ENCODE data around the gene GPSM1.
A peak's percentile ranks its signal among the peaks of the same experiment; 100 is the strongest.

The GPSM1 gene

GRCh38 chr9:136310273-136311030 lies 16.9 kb upstream of the GPSM1 start:
- TF ChIP-seq CTCF (IDR thresholded peaks at IDR 0.05; ENCODE audit: low read depth, low read length): no peak
- DNase-seq (ENCODE audit: extremely low read depth, low read depth): no peak

- no peak for DNase-seq (ENCODE audit: extremely low read depth, low read depth)
- TF ChIP-seq CTCF (IDR thresholded peaks at IDR 0.05; ENCODE audit: low read depth, low read length): no peak
Measured at GRCh38 chr9:136311051-136312008, 16.0 kb upstream of the GPSM1 start.

GRCh38 chr9:136312009-136312375 lies 15.3 kb upstream of the GPSM1 start:
- TF ChIP-seq CTCF (IDR thresholded peaks at IDR 0.05; ENCODE audit: low read depth, low read length): no peak
- no peak for DNase-seq (ENCODE audit: extremely low read depth, low read depth)

- no peak for DNase-seq (ENCODE audit: extremely low read depth, low read depth)
- TF ChIP-seq CTCF (IDR thresholded peaks at IDR 0.05; ENCODE audit: low read depth, low read length): peak; percentile 85
Measured at GRCh38 chr9:136312436-136312835, 14.9 kb upstream of the GPSM1 start.

GRCh38 chr9:136313111-136314055 lies 14.0 kb upstream of the GPSM1 start:
- DNase-seq (ENCODE audit: extremely low read depth, low read depth): no peak
- no peak; the same call in 1 of the 2 replicates for TF ChIP-seq CTCF (IDR thresholded peaks at IDR 0.05; ENCODE audit: low read depth, low read length)

- TF ChIP-seq CTCF (IDR thresholded peaks at IDR 0.05; ENCODE audit: low read depth, low read length): no peak
Measured at GRCh38 chr9:136314056-136314416, 13.3 kb upstream of the GPSM1 start.

More at GRCh38 chr9:136314056-136314416, 13.3 kb upstream of the GPSM1 start:
- DNase-seq (ENCODE audit: extremely low read depth, low read depth): no peak
